GM19467 (cell line): ENCODE measurements around the gene P2RX6.
"Not testable (repeated sequence)": the region's sequence is repeated elsewhere in the genome, so short reads cannot be mapped to it uniquely, and the experiment has no call there.

Experiments used
- ATAC-seq: cut with Tn5 transposase; IDR thresholded peaks from one replicate; pipeline ENCODE4 v1.9.1; 2021; ENCODE audit warnings: mild to moderate bottlenecking, moderate library complexity; ENCODE audit not compliant: unreplicated experiment

The P2RX6 gene

DNA sequence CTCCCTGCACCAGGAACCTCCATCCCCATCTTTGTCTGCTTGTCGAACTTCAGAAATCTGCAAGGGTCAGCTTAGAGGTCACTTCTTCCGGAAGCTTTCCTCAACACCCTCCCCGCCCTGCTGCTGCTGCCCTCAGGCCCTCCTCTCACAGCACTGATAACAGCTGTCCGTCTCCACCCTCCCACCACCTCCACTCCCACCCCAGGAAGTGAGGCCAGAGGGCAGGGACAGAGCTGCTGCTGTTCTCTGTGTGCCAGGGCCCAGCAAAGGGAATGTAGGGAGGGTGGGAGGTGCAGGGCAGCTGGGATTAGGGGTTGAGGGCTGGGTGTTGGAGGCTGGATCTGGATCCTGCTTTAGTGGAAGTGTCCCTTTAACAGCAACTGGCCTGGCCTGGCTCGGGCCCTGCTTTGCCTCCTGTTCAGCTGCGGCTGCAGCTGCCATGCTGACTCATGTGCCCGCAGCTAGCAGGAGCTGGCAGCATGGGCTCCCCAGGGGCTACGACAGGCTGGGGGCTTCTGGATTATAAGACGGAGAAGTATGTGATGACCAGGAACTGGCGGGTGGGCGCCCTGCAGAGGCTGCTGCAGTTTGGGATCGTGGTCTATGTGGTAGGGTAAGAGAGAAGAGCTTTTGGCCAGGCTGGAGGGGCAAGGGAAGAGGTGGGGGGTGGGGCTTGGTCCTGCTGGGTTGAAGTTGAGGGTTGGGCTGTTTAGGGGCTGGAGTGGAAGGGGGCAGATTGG lies at the start of gene P2RX6:
Gene P2RX6, plus strand, starts transcription at position 440 of the 740 bp plus-strand sequence. Its CDS starts 10 bp downstream, at position 450.
- ATAC-seq, result no peak

DNA sequence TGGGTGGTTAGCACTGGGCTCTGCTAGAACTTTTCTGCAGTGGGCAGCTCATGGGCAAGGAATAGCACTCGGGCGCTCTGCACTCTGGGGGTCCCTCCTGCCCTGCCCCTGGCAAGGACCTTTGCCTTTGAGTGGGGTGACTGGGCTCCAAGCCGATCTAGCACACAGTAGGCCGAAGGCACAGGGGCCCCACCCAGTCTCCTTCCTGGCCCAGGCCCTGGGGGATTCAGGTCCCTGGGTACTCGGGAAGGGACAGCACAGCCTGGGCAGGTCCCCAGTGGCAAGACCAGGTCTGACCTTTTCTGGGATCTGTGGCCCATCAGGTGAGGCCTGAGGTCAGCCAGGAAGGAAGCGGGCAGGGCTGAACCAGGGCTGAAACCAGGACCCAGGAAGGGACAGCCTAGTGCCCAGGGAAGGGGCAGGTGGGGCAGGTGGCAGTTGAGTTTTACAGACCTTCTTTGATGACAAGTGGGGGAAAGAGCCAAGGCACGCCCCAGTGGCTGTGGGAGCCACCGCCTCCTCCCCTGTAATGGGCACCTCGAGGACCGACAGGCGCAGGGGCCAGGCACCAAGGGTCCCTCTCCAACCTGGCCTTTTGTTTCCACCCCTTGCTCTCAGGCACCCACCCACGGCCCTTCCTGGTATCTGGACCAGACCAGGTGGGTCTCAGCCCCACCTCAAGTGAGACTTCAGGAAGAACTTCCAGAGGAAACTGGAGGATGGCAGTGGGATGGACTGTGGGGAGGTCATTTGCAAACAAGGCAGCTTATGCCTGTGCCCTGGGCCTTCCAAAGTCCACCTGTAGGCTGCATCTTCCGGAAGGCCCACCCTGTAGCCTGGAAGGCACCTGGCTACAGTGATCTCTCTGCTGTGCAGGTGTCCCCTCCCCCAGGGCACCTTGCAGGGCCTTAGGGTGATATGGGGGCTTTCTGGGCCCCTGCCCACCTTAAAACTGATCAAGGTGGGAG lies 48.8 kb upstream of the P2RX6 start:
- no peak for ATAC-seq

DNA sequence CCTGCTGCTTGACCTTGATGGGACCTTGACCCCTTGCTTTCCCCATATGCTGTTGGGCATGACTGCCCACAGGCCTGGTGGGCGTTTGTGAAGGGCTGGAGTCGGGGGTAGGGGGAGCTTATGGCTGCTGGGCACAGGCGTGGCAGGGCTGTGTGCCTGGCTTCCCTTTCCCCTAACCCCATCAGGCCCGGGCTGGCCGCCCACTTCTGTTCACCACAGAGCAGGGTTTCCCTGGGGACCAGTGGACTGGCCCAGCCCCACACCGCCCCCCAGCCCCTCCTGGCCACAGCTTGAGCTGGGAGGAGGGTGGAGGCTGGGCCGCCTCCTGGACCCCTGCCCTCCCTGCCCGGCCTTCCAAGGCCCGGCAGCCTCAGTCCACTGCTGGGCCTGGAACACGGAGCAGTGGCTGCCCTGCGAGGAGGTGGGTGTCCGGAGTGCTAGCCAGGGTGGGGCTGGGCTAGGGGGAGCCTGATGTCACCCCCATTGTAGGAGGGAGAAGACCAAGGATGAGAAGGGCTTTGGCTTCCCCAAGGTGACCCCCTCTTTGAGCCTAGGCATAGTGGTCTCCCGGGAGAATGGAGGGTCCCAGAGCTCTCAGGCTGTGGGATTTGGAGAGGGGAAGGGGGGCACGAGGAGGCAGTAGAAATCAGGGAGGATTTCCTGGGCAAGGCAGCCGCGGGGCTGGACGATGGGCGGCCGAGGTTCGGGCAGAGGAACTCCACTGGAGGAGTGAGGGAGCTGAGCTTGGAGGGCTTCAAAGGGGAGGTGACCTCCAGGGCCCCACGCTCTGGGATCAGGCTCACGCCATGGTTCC lies 47.9 kb upstream of the P2RX6 start, which contains the start of gene AIFM3:
Gene AIFM3, plus strand, starts transcription at position 373 of the 814 bp plus-strand sequence. CDS start 690 bp downstream, outside the sequence.
- ATAC-seq, result no peak

- no peak for ATAC-seq
Measured at GRCh38 chr22:20967697-20968211, 47.2 kb upstream of the P2RX6 start.

DNA sequence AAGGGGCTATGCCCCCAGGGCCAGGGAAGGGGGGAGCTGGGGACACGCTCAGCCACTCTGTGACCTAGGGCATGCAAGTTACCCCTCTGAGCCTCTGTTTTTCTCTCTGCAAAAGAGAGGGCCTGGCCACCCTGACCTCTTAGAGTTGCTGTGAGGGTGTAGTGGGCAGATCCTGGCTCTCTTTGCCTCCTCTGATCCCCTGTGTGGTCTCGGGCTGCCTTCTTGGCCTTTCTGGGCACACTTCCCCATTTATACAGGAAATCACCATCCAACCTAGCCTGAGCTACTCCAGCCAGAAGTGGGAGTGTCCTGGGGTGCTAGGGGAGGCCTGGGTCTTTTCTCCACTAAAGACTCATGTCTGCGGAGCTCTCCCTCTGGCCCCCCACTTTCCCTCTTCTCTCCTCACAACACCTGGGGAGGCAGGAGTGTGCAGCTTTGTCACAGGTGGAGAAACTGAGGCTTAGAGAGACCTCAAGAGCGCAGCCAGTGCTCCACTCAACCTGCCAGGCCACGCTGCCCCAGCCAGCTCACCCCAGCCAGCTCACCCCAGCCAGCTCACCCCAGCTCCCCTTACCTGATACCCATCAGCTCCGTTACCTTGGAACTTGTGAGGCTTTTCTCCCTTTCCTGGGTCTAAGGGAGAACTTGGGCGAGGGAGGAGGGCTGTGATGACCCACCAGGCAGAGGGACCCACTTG lies 46.5 kb upstream of the P2RX6 start:
- no peak for ATAC-seq

DNA sequence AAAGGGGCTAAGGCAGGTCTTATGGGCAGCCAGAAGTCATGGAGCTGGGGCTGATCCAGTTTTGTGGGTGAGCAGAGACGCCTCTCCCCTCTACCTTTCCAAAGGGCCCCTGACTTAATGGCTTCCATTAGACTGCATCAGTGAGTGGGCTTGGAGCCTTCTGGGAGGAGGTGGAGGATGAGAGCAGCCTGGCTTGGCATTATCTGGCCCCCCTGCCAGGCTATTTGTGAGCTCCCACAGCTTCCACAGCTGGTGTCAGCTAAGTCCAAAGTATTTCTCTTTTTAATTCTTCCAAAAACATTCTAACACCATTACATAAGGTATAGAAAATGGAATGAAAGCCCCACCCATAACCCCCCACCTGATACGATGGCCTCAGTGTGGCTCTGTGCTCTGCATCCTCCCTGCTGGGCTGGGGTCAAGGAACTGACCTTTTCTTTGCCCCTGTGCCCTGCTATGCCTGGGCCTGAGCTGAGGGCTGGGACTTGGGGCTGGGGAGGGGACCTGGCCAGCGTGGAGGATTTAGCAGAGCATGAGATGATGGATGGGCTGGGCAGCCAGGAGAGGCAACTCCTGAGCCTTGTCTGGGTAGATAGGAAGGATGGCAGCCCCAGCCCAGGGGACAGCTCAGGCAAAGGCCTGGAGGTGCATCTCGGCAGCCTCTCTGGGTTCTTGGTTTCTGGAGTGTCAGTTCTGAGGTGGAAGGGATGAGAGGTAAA lies 43.9 kb upstream of the P2RX6 start:
- no peak for ATAC-seq

GRCh38 chr22:20972014-20972694 lies 42.8 kb upstream of the P2RX6 start:
- not testable (repeated sequence) for ATAC-seq

- no peak for ATAC-seq
Measured at GRCh38 chr22:20972933-20973577, 41.9 kb upstream of the P2RX6 start.

- no peak for ATAC-seq
Measured at GRCh38 chr22:20973634-20974286, 41.2 kb upstream of the P2RX6 start.

DNA sequence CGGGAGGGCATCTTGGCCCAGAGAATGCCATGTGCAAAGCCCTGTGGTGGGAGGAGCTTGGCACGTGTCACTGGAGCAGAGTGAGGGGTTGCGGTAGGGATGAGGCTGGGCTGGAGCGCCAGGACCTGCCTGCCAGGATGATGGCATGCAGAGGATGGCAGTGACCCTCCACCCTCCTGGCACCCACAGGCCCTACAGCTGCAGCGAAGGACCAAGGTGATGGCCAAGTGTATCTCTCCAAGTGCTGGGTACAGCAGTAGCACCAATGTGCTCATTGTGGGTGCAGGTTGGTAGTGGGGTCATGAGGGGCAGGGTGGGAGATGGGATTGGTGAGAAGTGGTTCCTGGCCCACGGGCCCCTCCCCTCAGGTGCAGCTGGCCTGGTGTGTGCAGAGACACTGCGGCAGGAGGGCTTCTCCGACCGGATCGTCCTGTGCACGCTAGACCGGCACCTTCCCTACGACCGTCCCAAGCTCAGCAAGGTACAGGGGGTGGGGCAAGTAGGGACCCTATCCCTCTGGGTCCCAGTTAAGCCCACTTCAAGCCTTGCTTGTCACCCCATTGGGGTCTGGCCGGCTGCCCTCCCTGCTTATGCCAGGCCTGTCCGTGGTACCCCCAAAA lies 40.5 kb upstream of the P2RX6 start:
- ATAC-seq, result no peak

GRCh38 chr22:20975541-20976290 lies 39.2 kb upstream of the P2RX6 start:
- no peak for ATAC-seq

DNA sequence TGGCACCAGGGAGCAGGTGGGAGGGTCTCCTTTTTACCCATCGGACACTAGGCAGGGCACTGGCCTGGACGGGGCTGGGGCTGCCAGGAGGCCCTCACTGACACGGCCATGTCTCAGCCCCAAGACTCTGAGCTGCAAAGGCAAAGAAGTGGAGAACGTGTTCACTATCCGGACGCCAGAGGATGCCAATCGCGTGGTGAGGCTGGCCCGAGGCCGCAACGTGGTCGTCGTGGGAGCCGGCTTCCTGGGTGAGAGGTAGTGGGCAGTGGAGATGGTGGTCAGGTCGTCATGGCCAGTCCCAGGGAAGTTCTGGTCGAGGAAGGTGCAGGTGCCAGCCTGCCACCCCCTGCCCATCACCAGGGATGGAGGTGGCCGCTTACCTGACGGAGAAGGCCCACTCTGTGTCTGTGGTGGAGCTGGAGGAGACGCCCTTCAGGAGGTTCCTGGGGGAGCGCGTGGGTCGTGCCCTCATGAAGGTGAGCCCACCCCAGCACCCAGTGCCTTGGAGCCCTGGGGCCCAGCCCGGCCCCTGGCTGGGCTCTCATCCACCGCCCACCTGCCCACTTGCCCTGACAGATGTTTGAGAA lies 38.6 kb upstream of the P2RX6 start:
- no peak for ATAC-seq

GRCh38 chr22:20977019-20977418 lies 37.9 kb upstream of the P2RX6 start:
- no peak for ATAC-seq

- ATAC-seq, result no peak
Measured at GRCh38 chr22:20977516-20978170, 37.3 kb upstream of the P2RX6 start.

DNA sequence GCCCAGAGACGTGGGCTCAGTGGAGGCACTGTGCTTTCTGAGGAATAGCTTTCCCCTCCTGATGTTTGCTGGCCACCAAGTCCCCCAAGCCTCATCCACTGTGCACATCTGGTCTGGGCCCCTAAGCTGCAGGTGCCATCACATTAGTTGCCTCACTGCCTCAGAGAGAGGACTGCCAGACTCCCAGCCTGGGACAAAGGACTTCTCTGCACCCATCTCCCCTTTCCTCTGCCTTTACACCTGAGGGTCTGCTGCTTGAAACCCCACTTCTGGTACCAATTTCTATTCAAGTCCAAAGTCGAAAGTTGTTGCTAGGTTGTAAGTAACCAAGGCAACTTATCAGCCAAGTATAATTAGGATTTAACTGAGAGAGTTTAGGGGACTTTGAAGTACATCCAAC lies 36.5 kb upstream of the P2RX6 start:
- no peak for ATAC-seq
